GM18511 (cell line): ENCODE measurements around the gene ZNF490.
"Not testable (repeated sequence)": the region's sequence is repeated elsewhere in the genome, so short reads cannot be mapped to it uniquely, and the experiment has no call there.

Source experiments
- ATAC-seq: cut with Tn5 transposase; IDR thresholded peaks from one replicate; pipeline ENCODE4 v1.9.1; 2021; ENCODE audit warnings: mild to moderate bottlenecking, moderate library complexity; ENCODE audit not compliant: unreplicated experiment

ZNF490 gene

GRCh38 chr19:12610540-12611360, at the start of gene ZNF490, which contains the start of gene ZNF791:
Gene ZNF490 (minus strand): TSS chr19:12610813. CDS start chr19:12610680, 133 bp downstream.
Gene ZNF791 (plus strand): TSS chr19:12610920. CDS start chr19:12611080, 160 bp downstream.
- ATAC-seq: peak; percentile 87

GRCh38 chr19:12657966-12658365, 47.4 kb upstream of the ZNF490 start:
- ATAC-seq: no peak

- ATAC-seq: no peak
Observed at GRCh38 chr19:12656899-12657571, 46.4 kb upstream of the ZNF490 start.

- ATAC-seq: no peak
Observed at GRCh38 chr19:12655546-12655945, 44.9 kb upstream of the ZNF490 start.

- ATAC-seq: no peak
Observed at GRCh38 chr19:12652219-12652618, 41.6 kb upstream of the ZNF490 start.

- no peak for ATAC-seq
Observed at GRCh38 chr19:12649941-12650340, 39.3 kb upstream of the ZNF490 start.

- ATAC-seq: no peak
Observed at GRCh38 chr19:12648088-12648487, 37.5 kb upstream of the ZNF490 start.

- ATAC-seq: no peak
Observed at GRCh38 chr19:12647490-12648071, 37.0 kb upstream of the ZNF490 start.

- ATAC-seq: no peak
Observed at GRCh38 chr19:12647047-12647446, 36.4 kb upstream of the ZNF490 start.

- no peak for ATAC-seq
Observed at GRCh38 chr19:12646551-12646950, 35.9 kb upstream of the ZNF490 start.

- ATAC-seq: not testable (repeated sequence)
Observed at GRCh38 chr19:12643716-12644115, 33.1 kb upstream of the ZNF490 start.

GRCh38 chr19:12642506-12642905, 31.9 kb upstream of the ZNF490 start:
- no peak for ATAC-seq

GRCh38 chr19:12641456-12641855, 30.8 kb upstream of the ZNF490 start:
- ATAC-seq: no peak

- no peak for ATAC-seq
Observed at GRCh38 chr19:12639901-12640613, 29.4 kb upstream of the ZNF490 start.

- ATAC-seq: no peak
Observed at GRCh38 chr19:12638611-12639182, 28.1 kb upstream of the ZNF490 start.

GRCh38 chr19:12636631-12637030, 26.0 kb upstream of the ZNF490 start:
- ATAC-seq: no peak

GRCh38 chr19:12629215-12629614, 18.6 kb upstream of the ZNF490 start:
- no peak for ATAC-seq

- ATAC-seq: no peak
Observed at GRCh38 chr19:12628040-12629022, 17.7 kb upstream of the ZNF490 start.

- no peak for ATAC-seq
Observed at GRCh38 chr19:12626958-12627357, 16.3 kb upstream of the ZNF490 start.
